LNCAP (cell line): Measurements from ENCODE around the gene RPLP1.

Source experiments
- TF ChIP-seq, protein P1 (sequence below): fragments of 450-650 bp; IDR thresholded peaks from 2 replicates; pipeline ENCODE4 v1.5.1; 2017; ENCODE audit warnings: mild to moderate bottlenecking

Gene RPLP1

GRCh38 chr15:69496001-69496400, 43.4 kb downstream of the RPLP1 start:
- TF ChIP-seq, protein P1, sequence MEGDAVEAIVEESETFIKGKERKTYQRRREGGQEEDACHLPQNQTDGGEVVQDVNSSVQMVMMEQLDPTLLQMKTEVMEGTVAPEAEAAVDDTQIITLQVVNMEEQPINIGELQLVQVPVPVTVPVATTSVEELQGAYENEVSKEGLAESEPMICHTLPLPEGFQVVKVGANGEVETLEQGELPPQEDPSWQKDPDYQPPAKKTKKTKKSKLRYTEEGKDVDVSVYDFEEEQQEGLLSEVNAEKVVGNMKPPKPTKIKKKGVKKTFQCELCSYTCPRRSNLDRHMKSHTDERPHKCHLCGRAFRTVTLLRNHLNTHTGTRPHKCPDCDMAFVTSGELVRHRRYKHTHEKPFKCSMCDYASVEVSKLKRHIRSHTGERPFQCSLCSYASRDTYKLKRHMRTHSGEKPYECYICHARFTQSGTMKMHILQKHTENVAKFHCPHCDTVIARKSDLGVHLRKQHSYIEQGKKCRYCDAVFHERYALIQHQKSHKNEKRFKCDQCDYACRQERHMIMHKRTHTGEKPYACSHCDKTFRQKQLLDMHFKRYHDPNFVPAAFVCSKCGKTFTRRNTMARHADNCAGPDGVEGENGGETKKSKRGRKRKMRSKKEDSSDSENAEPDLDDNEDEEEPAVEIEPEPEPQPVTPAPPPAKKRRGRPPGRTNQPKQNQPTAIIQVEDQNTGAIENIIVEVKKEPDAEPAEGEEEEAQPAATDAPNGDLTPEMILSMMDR = no peak

DNA sequence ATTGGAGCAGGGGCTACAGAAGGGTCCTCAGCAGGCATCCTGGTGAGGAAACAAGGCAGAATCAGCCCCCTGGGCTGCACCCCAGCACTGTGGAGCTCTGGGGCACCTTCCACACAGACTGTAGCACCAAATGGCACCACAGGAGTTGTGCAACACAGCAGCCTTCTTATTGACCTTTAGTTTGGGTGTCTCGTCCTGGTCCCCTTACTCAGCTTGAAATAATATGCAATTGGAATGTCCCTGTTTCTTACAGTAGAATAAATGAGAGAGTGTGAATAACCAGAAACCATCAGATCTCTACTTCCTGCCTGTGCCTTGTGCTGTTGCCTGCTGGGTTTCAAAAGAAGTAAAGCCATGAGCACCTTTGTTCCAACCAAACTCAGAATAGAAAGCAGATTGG, 44.5 kb downstream of the RPLP1 start:
- TF ChIP-seq, protein P1 = no peak

GRCh38 chr15:69497667-69498066, 45.0 kb downstream of the RPLP1 start:
- TF ChIP-seq, protein P1 = no peak

DNA sequence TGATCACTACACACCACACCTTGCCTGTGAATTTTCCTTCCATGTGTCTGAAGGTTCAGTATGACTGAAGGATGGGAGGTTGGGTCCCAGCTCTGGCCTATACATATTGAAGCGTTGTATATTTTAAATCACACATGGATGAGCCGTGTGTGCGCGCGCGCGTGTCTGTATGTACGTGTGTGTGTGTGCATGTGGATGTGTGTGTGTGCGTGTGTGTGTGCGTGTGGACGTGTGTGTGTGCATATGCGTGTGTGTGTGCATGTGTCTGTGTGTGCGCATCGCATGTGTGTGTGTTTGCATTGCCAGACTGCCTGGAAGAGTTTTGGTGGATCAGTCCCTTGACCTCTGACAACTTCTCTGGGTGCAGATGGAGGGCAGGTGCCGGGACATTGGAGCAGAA, 45.7 kb downstream of the RPLP1 start:
- TF ChIP-seq, protein P1 = no peak

DNA sequence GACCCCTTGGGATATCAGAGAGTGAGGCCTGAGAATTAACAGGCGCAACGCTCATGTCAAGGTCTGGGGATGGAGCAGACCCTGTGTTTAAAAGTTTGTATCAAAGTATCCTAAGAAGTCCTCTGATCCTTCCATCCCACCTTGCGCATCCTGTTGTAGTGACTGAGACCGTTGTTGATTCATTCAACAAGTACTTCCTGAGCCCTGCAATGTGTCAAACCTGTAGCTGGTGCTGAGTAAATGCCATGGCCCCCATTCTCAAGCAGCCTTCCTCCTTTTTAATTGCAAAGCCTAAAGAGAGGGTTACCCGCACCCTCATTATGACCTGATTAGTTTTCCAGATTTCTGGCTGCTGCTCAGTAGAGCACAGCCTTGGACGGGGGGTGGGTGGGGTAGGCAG, 46.4 kb downstream of the RPLP1 start:
- TF ChIP-seq, protein P1 = no peak

DNA sequence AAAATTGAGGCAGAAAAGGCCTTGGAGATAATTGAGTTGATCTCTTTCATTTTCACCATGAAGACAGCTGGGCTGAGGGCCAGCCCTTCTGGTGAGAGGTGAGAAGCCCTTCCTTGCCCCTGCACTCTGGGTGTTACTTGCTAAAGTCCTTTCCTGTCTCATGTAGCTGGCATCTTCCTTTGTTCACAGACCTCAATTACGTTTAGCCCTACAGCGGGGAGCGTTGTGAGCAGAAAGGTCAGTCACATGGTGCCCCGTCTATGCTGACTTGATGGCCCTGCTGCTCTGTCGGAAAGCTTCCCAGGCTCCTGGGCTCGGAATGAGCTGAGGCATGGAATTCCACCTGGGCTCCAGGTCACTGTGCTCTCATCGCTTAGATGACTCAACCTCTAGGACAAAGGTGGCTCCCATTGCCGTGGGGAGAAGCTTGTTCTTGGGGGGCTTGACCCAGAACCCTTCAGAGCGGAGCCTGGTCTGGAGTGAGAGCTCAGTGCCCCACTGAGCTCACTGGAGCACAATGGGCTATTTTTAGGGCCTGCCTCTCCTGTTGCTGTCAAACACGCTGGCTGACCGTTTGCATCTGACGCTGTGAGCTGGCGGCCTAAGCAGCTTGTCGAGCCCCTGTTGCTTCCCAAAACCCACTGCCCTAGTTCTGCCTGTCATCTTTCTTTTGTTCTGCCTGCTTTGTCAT, 47.0 kb downstream of the RPLP1 start:
- TF ChIP-seq, protein P1 = no peak

DNA sequence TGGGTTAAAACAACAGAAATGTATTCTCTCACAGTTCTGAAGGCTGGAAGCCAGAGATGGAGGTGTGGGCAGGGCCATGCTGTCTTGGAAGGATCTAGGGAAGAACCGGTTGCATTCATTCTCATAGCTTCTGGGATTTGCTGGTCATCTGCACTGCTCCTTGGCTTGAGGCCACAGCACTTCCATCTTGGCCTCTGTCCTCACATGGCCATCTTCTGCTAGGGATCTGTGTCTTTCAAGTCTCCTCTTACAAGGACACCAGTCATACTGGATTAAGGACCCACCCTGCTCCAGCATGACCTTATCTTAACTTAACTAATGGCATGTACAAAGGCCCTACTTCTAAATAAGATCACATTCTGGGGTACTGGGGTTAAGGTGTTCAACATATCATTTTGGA, 47.7 kb downstream of the RPLP1 start:
- TF ChIP-seq, protein P1 = no peak

- TF ChIP-seq, protein P1 = no peak
Measured at GRCh38 chr15:69501456-69501855, 48.8 kb downstream of the RPLP1 start.
